Panc1 (cell line): ENCODE results near the gene PRSS48. TPM values are rescaled to one million over a fixed set of nuclear protein-coding genes. Genes with fewer than 3 reads are reported as not detected.
A peak's percentile ranks its signal among the peaks of the same experiment; 100 is the strongest.

Experiments
- ATAC-seq: fragments of 200-7000 bp; cut with Tn5 transposase; 2 replicates; pipeline ENCODE4 v1.9.1; 2020; ENCODE audit warnings: mild to moderate bottlenecking, moderate library complexity
- BruUV-seq: library from RNA; stranded (reverse); fragments of 400-500 nt; replicated peaks from 2 replicates; lab custom pipeline; 2021; lab: Mats Ljungman, UMichigan
- CTCF ChIA-PET: fragments of 300-600 bp; sonication (Branson Sonifier 250); formaldehyde crosslinking; loops from one replicate; lab custom pipeline; 2022; ENCODE audit warnings: antibody characterized with exemption; lab: Charles Lee
- POLR2A ChIA-PET: fragments of 300-600 bp; sonication (Branson Sonifier 250); formaldehyde crosslinking; loops from one replicate; lab custom pipeline; 2022; ENCODE audit warnings: antibody characterized with exemption; lab: Charles Lee
- DNase-seq: peaks from one replicate; pipeline ENCODE4 v3.0.0-alpha.2; 2010; ENCODE audit warnings: low read depth, low spot score
- H3K27ac ChIP-seq: 2 replicates; pipeline ENCODE4 v1.5.1; 2011; ENCODE audit warnings: mild to moderate bottlenecking, low read length, inconsistent platforms
- H3K27me3 ChIP-seq: fragments of 200-500 bp; sonication (Bioruptor generic); 2 replicates; pipeline ENCODE4 v1.6.0; 2014; ENCODE audit warnings: low read length, inconsistent platforms; ENCODE audit not compliant: control insufficient read depth, insufficient read depth
- H3K36me3 ChIP-seq: fragments of 200-500 bp; sonication (Bioruptor generic); 2 replicates; pipeline ENCODE4 v1.5.1; 2014; ENCODE audit warnings: inconsistent platforms, mild to moderate bottlenecking, low read length, moderate library complexity; ENCODE audit not compliant: control insufficient read depth, insufficient read depth
- H3K4me1 ChIP-seq: 2 replicates; pipeline ENCODE4 v1.5.1; 2011; ENCODE audit warnings: inconsistent platforms, mild to moderate bottlenecking, low read length, moderate library complexity; ENCODE audit not compliant: control insufficient read depth, insufficient read depth
- H3K4me3 ChIP-seq, 2 experiments: 2 replicates each; pipeline ENCODE4 v1.5.1; 2011 to 2012; ENCODE audit warnings: low read depth in 2 of 2, low read length in 2 of 2, mild to moderate bottlenecking in 2 of 2, inconsistent platforms in 1 of 2, moderate library complexity in 1 of 2
- H3K9me3 ChIP-seq: fragments of 200-500 bp; sonication (Bioruptor generic); 2 replicates; pipeline ENCODE4 v1.5.1; 2014; ENCODE audit warnings: low read depth, mild to moderate bottlenecking, inconsistent platforms, low read length, moderate library complexity; ENCODE audit not compliant: control insufficient read depth, insufficient read depth
- POLR2AphosphoS5 ChIP-seq: IDR thresholded peaks from 2 replicates; pipeline ENCODE4 v1.6.1; 2012; ENCODE audit warnings: mild to moderate bottlenecking, low read depth, low read length, moderate library complexity
- SIN3A ChIP-seq: IDR thresholded peaks from 2 replicates; pipeline ENCODE4 v1.6.1; 2012; ENCODE audit warnings: low read depth, mild to moderate bottlenecking, low read length, moderate library complexity, borderline replicate concordance; ENCODE audit not compliant: insufficient read depth
- TCF7L2 ChIP-seq: IDR thresholded peaks from 2 replicates; pipeline ENCODE4 v1.6.1; 2011; ENCODE audit warnings: mild to moderate bottlenecking, low read depth, low read length, inconsistent platforms
- in situ Hi-C: cut with HindIII; loops from 2 replicates; pipeline ENCODE4 v1.10.0; 2016; ENCODE audit warnings: low sequenced_read_pairs, low pct_unique_long_range_greater_than_20kb
- intact Hi-C: fragments of 100-400 bp; cut with micrococcal nuclease; formaldehyde crosslinking; loops from one replicate; pipeline ENCODE4 v1.10.0; 2022; ENCODE audit not compliant: unreplicated experiment
- total RNA-seq: library from RNA; stranded (reverse); gene quantifications from one replicate; pipeline ENCODE4 v1.2.1, GENCODE V29; 2021; ENCODE audit not compliant: unreplicated experiment
- TF ChIP-seq, protein P1 (sequence below): fragments of 450-650 bp; IDR thresholded peaks from 2 replicates; pipeline ENCODE4 v1.5.1; 2017; ENCODE audit warnings: mild to moderate bottlenecking
- TF ChIP-seq, protein P2 (sequence below), 2 experiments: IDR thresholded peaks; 2 replicates each; pipeline ENCODE4 v1.6.1; 2011 to 2012; ENCODE audit warnings: low read depth in 2 of 2, control low read depth in 1 of 2, low read length in 1 of 2, mild to moderate bottlenecking in 1 of 2, moderate library complexity in 1 of 2; ENCODE audit not compliant: insufficient read depth in 1 of 2

PRSS48 gene
- total RNA-seq, 1 experiment from 2014 or later: not detected

DNA sequence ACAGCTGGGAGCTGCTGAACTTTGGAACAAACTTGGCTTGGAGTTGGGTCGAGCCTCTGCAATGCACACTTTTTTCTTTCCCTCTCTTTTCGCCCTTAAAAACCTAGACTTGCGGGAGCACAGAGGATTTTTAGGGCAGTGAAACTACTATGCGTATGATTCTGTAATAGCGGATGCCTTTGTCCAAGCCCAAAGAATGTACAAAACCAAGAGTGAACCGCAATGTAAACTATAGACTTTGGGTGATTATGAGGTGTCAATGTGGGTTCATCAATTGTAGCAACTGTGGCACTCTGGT is 48.9 kb downstream of the PRSS48 start:
- no peak for DNase-seq
- in situ Hi-C loops: no loop called here
- ATAC-seq: no peak
- BruUV-seq: no TSS peak
- intact Hi-C loops: no loop called here
- Histone ChIP-seq H3K4me1 (peaks cover 19% of the 10 kb centered on the region), H3K27me3 (no peaks in the 10 kb centered on the region), H3K9me3 (no peaks in the 10 kb centered on the region), H3K36me3 (no peaks in the 10 kb centered on the region; the same call in 1 of the 2 replicates), H3K27ac (peak overlapping the region; percentile 45; the same call in 1 of the 2 replicates), H3K4me3 (peak overlapping the region; percentile 61 to 68)
- ChIA-PET CTCF (no interaction called here), POLR2A (no interaction called here)
- no peak for TF ChIP-seq POLR2AphosphoS5
- TF ChIP-seq, protein P1, sequence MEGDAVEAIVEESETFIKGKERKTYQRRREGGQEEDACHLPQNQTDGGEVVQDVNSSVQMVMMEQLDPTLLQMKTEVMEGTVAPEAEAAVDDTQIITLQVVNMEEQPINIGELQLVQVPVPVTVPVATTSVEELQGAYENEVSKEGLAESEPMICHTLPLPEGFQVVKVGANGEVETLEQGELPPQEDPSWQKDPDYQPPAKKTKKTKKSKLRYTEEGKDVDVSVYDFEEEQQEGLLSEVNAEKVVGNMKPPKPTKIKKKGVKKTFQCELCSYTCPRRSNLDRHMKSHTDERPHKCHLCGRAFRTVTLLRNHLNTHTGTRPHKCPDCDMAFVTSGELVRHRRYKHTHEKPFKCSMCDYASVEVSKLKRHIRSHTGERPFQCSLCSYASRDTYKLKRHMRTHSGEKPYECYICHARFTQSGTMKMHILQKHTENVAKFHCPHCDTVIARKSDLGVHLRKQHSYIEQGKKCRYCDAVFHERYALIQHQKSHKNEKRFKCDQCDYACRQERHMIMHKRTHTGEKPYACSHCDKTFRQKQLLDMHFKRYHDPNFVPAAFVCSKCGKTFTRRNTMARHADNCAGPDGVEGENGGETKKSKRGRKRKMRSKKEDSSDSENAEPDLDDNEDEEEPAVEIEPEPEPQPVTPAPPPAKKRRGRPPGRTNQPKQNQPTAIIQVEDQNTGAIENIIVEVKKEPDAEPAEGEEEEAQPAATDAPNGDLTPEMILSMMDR: no peak
- TF ChIP-seq, protein P2, sequence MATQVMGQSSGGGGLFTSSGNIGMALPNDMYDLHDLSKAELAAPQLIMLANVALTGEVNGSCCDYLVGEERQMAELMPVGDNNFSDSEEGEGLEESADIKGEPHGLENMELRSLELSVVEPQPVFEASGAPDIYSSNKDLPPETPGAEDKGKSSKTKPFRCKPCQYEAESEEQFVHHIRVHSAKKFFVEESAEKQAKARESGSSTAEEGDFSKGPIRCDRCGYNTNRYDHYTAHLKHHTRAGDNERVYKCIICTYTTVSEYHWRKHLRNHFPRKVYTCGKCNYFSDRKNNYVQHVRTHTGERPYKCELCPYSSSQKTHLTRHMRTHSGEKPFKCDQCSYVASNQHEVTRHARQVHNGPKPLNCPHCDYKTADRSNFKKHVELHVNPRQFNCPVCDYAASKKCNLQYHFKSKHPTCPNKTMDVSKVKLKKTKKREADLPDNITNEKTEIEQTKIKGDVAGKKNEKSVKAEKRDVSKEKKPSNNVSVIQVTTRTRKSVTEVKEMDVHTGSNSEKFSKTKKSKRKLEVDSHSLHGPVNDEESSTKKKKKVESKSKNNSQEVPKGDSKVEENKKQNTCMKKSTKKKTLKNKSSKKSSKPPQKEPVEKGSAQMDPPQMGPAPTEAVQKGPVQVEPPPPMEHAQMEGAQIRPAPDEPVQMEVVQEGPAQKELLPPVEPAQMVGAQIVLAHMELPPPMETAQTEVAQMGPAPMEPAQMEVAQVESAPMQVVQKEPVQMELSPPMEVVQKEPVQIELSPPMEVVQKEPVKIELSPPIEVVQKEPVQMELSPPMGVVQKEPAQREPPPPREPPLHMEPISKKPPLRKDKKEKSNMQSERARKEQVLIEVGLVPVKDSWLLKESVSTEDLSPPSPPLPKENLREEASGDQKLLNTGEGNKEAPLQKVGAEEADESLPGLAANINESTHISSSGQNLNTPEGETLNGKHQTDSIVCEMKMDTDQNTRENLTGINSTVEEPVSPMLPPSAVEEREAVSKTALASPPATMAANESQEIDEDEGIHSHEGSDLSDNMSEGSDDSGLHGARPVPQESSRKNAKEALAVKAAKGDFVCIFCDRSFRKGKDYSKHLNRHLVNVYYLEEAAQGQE (IDR thresholded peaks at IDR 0.05; ENCODE audit: insufficient read depth in 1 of 2, low read depth in 2 of 2, low read length in 1 of 2): no peak
- TF ChIP-seq SIN3A: no peak
- no peak for TF ChIP-seq TCF7L2

DNA sequence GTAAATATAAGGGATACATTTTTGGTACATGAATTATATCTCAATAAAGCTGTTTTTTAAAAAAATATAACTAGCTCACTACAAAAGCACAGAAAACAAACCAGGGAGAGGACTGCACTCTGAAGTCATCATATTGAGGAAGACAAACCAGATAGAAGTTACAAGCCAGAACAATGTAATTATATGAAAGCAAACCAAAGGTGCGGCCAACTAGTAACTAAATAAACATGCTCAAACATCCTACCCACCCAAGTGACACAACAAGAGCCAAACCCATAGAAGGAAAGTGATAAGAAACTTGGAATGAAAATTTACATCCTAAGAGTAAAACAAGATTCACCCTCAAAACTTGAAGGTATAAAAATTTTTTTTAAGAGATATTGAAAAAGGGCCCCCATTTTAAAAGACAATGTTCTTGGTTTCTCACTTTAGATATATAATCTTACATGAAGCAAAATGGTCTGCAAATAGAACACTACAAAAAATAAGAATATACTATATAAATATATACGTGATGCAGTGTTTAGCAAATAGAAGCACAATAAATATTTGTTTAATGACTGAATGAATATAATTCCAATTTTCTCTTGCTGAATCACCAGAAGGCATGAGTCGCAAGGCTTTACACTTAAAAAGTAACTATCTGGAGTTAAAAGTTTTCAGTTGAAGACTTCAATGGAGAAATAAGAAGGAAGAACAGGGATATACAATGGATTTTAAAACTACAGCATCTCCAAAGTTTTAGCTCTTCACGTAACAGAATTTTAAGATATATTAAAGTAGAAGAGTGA is 52.5 kb downstream of the PRSS48 start:
- BruUV-seq: no TSS peak
- no peaks in the 10 kb centered on the region for H3K9me3 ChIP-seq
- ATAC-seq (no peak), DNase-seq (peak; percentile 58)
- H3K27ac ChIP-seq: no peak overlapping the region
- no peak for TF ChIP-seq SIN3A
- TF ChIP-seq TCF7L2: no peak
- TF ChIP-seq, protein P2 (IDR thresholded peaks at IDR 0.05; ENCODE audit: insufficient read depth in 1 of 2, low read depth in 2 of 2, low read length in 1 of 2): no peak
- TF ChIP-seq, protein P1: no peak
- TF ChIP-seq POLR2AphosphoS5: no peak
- H3K4me1 ChIP-seq: no peaks in the 10 kb centered on the region
- intact Hi-C loops (no loop called here), in situ Hi-C loops (no loop called here)
- POLR2A ChIA-PET: no interaction called here
- no peaks in the 10 kb centered on the region for H3K27me3 ChIP-seq
- H3K4me3 ChIP-seq: no peak overlapping the region
- H3K36me3 ChIP-seq: no peaks in the 10 kb centered on the region; the same call in 1 of the 2 replicates
- CTCF ChIA-PET: no interaction called here
